Glutamatergic neuron (in vitro differentiated cells): ENCODE results near the gene BRF1. TPM values are rescaled to one million over a fixed set of nuclear protein-coding genes. Genes with fewer than 3 reads are reported as not detected.

Experiments
- DNase-seq: peaks from one replicate; pipeline ENCODE4 v3.0.0; 2022
- H3K27ac Mint-ChIP-seq: one replicate; pipeline ENCODE4 v1.8.0; 2020; ENCODE audit warnings: mild to moderate bottlenecking, mixed read lengths, inconsistent platforms; ENCODE audit not compliant: unreplicated experiment
- H3K27me3 Mint-ChIP-seq: one replicate; pipeline ENCODE4 v1.8.0; 2020; ENCODE audit warnings: mild to moderate bottlenecking, moderate library complexity, mixed read lengths, inconsistent platforms; ENCODE audit not compliant: unreplicated experiment
- H3K36me3 Mint-ChIP-seq: one replicate; pipeline ENCODE4 v1.8.0; 2020; ENCODE audit warnings: mild to moderate bottlenecking, mixed read lengths, inconsistent platforms; ENCODE audit not compliant: unreplicated experiment
- H3K4me1 Mint-ChIP-seq: one replicate; pipeline ENCODE4 v1.8.0; 2020; ENCODE audit warnings: mild to moderate bottlenecking, low read depth, mixed read lengths, inconsistent platforms; ENCODE audit not compliant: unreplicated experiment
- H3K4me3 Mint-ChIP-seq: one replicate; pipeline ENCODE4 v1.8.0; 2020; ENCODE audit warnings: mild to moderate bottlenecking, mixed read lengths, inconsistent platforms; ENCODE audit not compliant: unreplicated experiment
- H3K9me3 Mint-ChIP-seq: one replicate; pipeline ENCODE4 v1.8.0; 2020; ENCODE audit warnings: mild to moderate bottlenecking, moderate library complexity, mixed read lengths, inconsistent platforms; ENCODE audit not compliant: unreplicated experiment
- CTCF ChIP-seq: fragments of 200-600 bp; sonication (generic); IDR thresholded peaks from one replicate; pipeline ENCODE4 v1.5.0; 2021; ENCODE audit not compliant: partially characterized antibody, unreplicated experiment
- total RNA-seq: library from RNA; stranded (reverse); fragmentation: NEBNext Ultra II Directional; extraction: Animal tissue kit (Norgen Biotek cat#: 25700); gene quantifications from one replicate; pipeline ENCODE4 v1.2.1, GENCODE V29; 2021; ENCODE audit not compliant: unreplicated experiment

BRF1 gene
- total RNA-seq, 1 donor from 2014 or later: 54.6 TPM

- peaks cover 6% of the 10 kb centered on the region for H3K36me3 Mint-ChIP-seq
- no peak for DNase-seq
- no peak for TF ChIP-seq CTCF
- H3K4me3 Mint-ChIP-seq: no peak overlapping the region
- H3K9me3 Mint-ChIP-seq: peaks cover 5% of the 10 kb centered on the region
- peaks cover 8% of the 10 kb centered on the region for H3K27me3 Mint-ChIP-seq
- H3K27ac Mint-ChIP-seq: no peak overlapping the region
- peaks cover 5% of the 10 kb centered on the region for H3K4me1 Mint-ChIP-seq
These were observed 114.8 kb downstream of the BRF1 start for GRCh38 chr14:105185973-105186372.

- peaks cover 6% of the 10 kb centered on the region for H3K36me3 Mint-ChIP-seq
- TF ChIP-seq CTCF: no peak
- H3K27me3 Mint-ChIP-seq: peaks cover 8% of the 10 kb centered on the region
- peaks cover 6% of the 10 kb centered on the region for H3K9me3 Mint-ChIP-seq
- H3K4me1 Mint-ChIP-seq: peaks cover 6% of the 10 kb centered on the region
- no peak overlapping the region for H3K4me3 Mint-ChIP-seq
- no peak overlapping the region for H3K27ac Mint-ChIP-seq
- DNase-seq: no peak
These were observed 115.8 kb downstream of the BRF1 start for GRCh38 chr14:105185001-105185400.

- Mint-ChIP-seq H3K36me3 (peaks cover 6% of the 10 kb centered on the region), H3K4me1 (peaks cover 8% of the 10 kb centered on the region), H3K4me3 (no peak overlapping the region), H3K27me3 (peaks cover 8% of the 10 kb centered on the region), H3K27ac (no peak overlapping the region), H3K9me3 (peaks cover 8% of the 10 kb centered on the region)
- DNase-seq: no peak
- no peak for TF ChIP-seq CTCF
These were observed 116.3 kb downstream of the BRF1 start for GRCh38 chr14:105184461-105184860.

GRCh38 chr14:105182296-105183020 is 118.3 kb downstream of the BRF1 start:
- peaks cover 9% of the 10 kb centered on the region for H3K9me3 Mint-ChIP-seq
- peaks cover 4% of the 10 kb centered on the region for H3K27me3 Mint-ChIP-seq
- no peak for DNase-seq
- peak overlapping the region; percentile 55 for H3K4me3 Mint-ChIP-seq
- H3K4me1 Mint-ChIP-seq: peaks cover 16% of the 10 kb centered on the region
- H3K36me3 Mint-ChIP-seq: no peaks in the 10 kb centered on the region
- H3K27ac Mint-ChIP-seq: peak overlapping the region; percentile 15
- TF ChIP-seq CTCF: no peak

GRCh38 chr14:105181549-105182295 is 119.1 kb downstream of the BRF1 start:
- peak overlapping the region; percentile 55 for H3K4me3 Mint-ChIP-seq
- H3K27me3 Mint-ChIP-seq: peaks cover 5% of the 10 kb centered on the region
- H3K9me3 Mint-ChIP-seq: peaks cover 9% of the 10 kb centered on the region
- no peak for TF ChIP-seq CTCF
- peaks cover 20% of the 10 kb centered on the region for H3K4me1 Mint-ChIP-seq
- DNase-seq: no peak
- H3K27ac Mint-ChIP-seq: peak overlapping the region; percentile 15
- no peaks in the 10 kb centered on the region for H3K36me3 Mint-ChIP-seq
